ENCODE data around the gene SCUBE1. TPM values are rescaled to one million over a fixed set of nuclear protein-coding genes. Genes with fewer than 3 reads are reported as not detected.
A peak's percentile ranks its signal among the peaks of the same experiment; 100 is the strongest.

SCUBE1 gene
- total RNA-seq, 4 donors from 2014 or later: 0.78 to 3.5 (median 0.95) TPM

GRCh38 chr22:43257549-43257948 is 85.6 kb downstream of the SCUBE1 start:
- peak; percentile 66 to 85 for DNase-seq
- TF ChIP-seq POLR2A (IDR thresholded peaks at IDR 0.05) (no peak), CTCF (IDR thresholded peaks at IDR 0.05) (no peak)
- intact Hi-C loops (cut with DNase I): no loop called here
- WGBS, 2 donors: 29 to 32% methylated on average over 10 of the region's 10 CpGs
- peaks cover 5 to 13% of the 10 kb centered on the region in 2 donors for H3K4me1 ChIP-seq
- no peaks in the 10 kb centered on the region for H3K36me3 ChIP-seq
- H3K27me3 ChIP-seq: no peaks in the 10 kb centered on the region
- H3K9me3 ChIP-seq: no peaks in the 10 kb centered on the region
- no peak overlapping the region for H3K4me3 ChIP-seq (replicated peaks in 1 of 3)
- peak overlapping the region in 2 of 3 donors; percentile 34 to 56 for H3K27ac ChIP-seq

- Histone ChIP-seq H3K4me1 (peaks cover 5 to 13% of the 10 kb centered on the region in 2 donors), H3K27me3 (no peaks in the 10 kb centered on the region), H3K27ac (peak overlapping the region in 2 of 3 donors; percentile 34 to 56), H3K4me3 (replicated peaks in 1 of 3) (no peak overlapping the region), H3K36me3 (no peaks in the 10 kb centered on the region), H3K9me3 (no peaks in the 10 kb centered on the region)
- intact Hi-C loops (cut with DNase I): no loop called here
- 61 to 67% methylated on average over 8 of the region's 8 CpGs for WGBS, 2 donors
- TF ChIP-seq POLR2A (IDR thresholded peaks at IDR 0.05) (no peak), CTCF (IDR thresholded peaks at IDR 0.05) (no peak)
- DNase-seq: no peak
Observed at GRCh38 chr22:43256976-43257545, 86.1 kb downstream of the SCUBE1 start.

- H3K9me3 ChIP-seq: no peaks in the 10 kb centered on the region
- H3K27ac ChIP-seq: no peak overlapping the region
- H3K36me3 ChIP-seq: no peaks in the 10 kb centered on the region
- 91 to 93% methylated on average over 9 of the region's 9 CpGs for WGBS, 2 donors
- TF ChIP-seq CTCF (IDR thresholded peaks at IDR 0.05) (no peak), POLR2A (IDR thresholded peaks at IDR 0.05) (no peak)
- no peak overlapping the region for H3K4me3 ChIP-seq (replicated peaks in 1 of 3)
- H3K4me1 ChIP-seq: peaks cover 5 to 13% of the 10 kb centered on the region in 2 donors
- intact Hi-C loops (cut with DNase I): no loop called here
- H3K27me3 ChIP-seq: no peaks in the 10 kb centered on the region
- no peak for DNase-seq
Observed at GRCh38 chr22:43256569-43256968, 86.6 kb downstream of the SCUBE1 start.

- 85 to 88% methylated on average over 17 to 23 of the region's 23 CpGs for WGBS, 2 donors
- H3K9me3 ChIP-seq: no peaks in the 10 kb centered on the region
- DNase-seq: no peak
- intact Hi-C loops (cut with DNase I): no loop called here
- TF ChIP-seq CTCF (IDR thresholded peaks at IDR 0.05) (no peak), POLR2A (IDR thresholded peaks at IDR 0.05) (no peak)
- H3K36me3 ChIP-seq: no peaks in the 10 kb centered on the region
- H3K27me3 ChIP-seq: no peaks in the 10 kb centered on the region
- H3K4me3 ChIP-seq (replicated peaks in 1 of 3): no peak overlapping the region
- peaks cover 5 to 13% of the 10 kb centered on the region in 2 donors for H3K4me1 ChIP-seq
- H3K27ac ChIP-seq: no peak overlapping the region
Observed at GRCh38 chr22:43255299-43255698, 87.9 kb downstream of the SCUBE1 start.

GRCh38 chr22:43253839-43254238 is 89.3 kb downstream of the SCUBE1 start:
- 97 to 100% methylated on average over 4 to 5 of the region's 5 CpGs for WGBS, 2 donors
- no peak for DNase-seq
- TF ChIP-seq POLR2A (IDR thresholded peaks at IDR 0.05): no peak
- H3K4me3 ChIP-seq (replicated peaks in 1 of 3): no peak overlapping the region
- intact Hi-C loops (cut with DNase I): no loop called here
- H3K27ac ChIP-seq: no peak overlapping the region
- H3K4me1 ChIP-seq: peaks cover 5 to 13% of the 10 kb centered on the region in 2 donors
- H3K27me3 ChIP-seq: no peaks in the 10 kb centered on the region
- no peaks in the 10 kb centered on the region for H3K9me3 ChIP-seq
- H3K36me3 ChIP-seq: no peaks in the 10 kb centered on the region

Measured in thyroid gland (tissue), 4 donors.